BE2C (cell line): ENCODE measurements around the gene BHLHE41.

Source experiments
- DNase-seq: peaks from one replicate; pipeline ENCODE4 v3.0.0-alpha.2; 2020
- H3K27me3 ChIP-seq: fragments of 250-450 bp; sonication (Bioruptor Pico); 2 replicates; pipeline ENCODE4 v1.5.1; 2020; ENCODE audit warnings: mild to moderate bottlenecking
- H3K36me3 ChIP-seq: fragments of 250-450 bp; sonication (Bioruptor Pico); 2 replicates; pipeline ENCODE4 v1.5.1; 2020; ENCODE audit warnings: mild to moderate bottlenecking
- H3K4me1 ChIP-seq: fragments of 250-450 bp; sonication (Bioruptor Pico); 2 replicates; pipeline ENCODE4 v1.5.1; 2020
- H3K4me3 ChIP-seq: 2 replicates; pipeline ENCODE4 v1.5.1; 2011; ENCODE audit warnings: low read depth, low read length
- H3K9me3 ChIP-seq: fragments of 250-450 bp; sonication (Bioruptor Pico); 2 replicates; pipeline ENCODE4 v1.5.1; 2020
- TF ChIP-seq, protein P1 (sequence below): IDR thresholded peaks from 2 replicates; pipeline ENCODE4 v1.5.1; 2012; ENCODE audit warnings: mild to moderate bottlenecking, low read depth, low read length

The BHLHE41 gene

DNA sequence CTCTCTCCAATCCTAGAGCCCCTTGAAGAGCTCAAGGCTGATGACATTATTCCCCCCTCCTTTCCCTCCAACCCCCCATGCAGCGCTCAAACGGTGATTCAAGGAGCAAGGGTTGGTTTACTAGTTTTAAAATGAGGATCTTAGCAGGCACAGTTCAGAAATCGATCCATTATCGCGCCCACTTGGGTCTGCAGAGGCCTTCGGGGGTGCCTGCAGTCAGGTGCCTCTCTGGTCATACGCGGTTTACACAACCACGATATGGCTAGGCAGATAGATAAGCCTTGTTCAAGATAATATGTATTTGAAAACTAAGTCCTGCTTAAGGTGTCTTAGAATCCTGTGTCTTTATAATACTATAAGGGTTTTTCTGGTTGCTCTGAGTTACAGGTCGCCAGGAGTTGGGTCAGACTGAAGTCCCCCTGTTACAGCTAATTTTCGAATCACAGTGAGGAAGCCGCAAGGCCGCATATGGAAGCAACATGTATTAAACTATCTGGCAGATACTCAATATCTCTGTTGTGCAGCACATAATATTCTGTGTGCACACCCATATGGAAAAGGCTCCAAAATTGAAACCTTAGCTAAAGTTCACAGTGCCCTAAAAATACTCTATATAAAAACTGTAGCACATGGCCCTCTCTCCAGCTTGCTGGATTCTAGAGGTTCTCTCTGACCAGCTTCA lies 10.0 kb downstream of the BHLHE41 start:
- H3K27me3 ChIP-seq = peaks cover 4% of the 10 kb centered on the region
- no peaks in the 10 kb centered on the region for H3K9me3 ChIP-seq
- H3K4me1 ChIP-seq = peaks cover 3% of the 10 kb centered on the region; the same call in 1 of the 2 replicates
- no peaks in the 10 kb centered on the region for H3K36me3 ChIP-seq
- peak overlapping the region; percentile 27 for H3K4me3 ChIP-seq
- TF ChIP-seq, protein P1, sequence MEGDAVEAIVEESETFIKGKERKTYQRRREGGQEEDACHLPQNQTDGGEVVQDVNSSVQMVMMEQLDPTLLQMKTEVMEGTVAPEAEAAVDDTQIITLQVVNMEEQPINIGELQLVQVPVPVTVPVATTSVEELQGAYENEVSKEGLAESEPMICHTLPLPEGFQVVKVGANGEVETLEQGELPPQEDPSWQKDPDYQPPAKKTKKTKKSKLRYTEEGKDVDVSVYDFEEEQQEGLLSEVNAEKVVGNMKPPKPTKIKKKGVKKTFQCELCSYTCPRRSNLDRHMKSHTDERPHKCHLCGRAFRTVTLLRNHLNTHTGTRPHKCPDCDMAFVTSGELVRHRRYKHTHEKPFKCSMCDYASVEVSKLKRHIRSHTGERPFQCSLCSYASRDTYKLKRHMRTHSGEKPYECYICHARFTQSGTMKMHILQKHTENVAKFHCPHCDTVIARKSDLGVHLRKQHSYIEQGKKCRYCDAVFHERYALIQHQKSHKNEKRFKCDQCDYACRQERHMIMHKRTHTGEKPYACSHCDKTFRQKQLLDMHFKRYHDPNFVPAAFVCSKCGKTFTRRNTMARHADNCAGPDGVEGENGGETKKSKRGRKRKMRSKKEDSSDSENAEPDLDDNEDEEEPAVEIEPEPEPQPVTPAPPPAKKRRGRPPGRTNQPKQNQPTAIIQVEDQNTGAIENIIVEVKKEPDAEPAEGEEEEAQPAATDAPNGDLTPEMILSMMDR = no peak
- DNase-seq = no peak

DNA sequence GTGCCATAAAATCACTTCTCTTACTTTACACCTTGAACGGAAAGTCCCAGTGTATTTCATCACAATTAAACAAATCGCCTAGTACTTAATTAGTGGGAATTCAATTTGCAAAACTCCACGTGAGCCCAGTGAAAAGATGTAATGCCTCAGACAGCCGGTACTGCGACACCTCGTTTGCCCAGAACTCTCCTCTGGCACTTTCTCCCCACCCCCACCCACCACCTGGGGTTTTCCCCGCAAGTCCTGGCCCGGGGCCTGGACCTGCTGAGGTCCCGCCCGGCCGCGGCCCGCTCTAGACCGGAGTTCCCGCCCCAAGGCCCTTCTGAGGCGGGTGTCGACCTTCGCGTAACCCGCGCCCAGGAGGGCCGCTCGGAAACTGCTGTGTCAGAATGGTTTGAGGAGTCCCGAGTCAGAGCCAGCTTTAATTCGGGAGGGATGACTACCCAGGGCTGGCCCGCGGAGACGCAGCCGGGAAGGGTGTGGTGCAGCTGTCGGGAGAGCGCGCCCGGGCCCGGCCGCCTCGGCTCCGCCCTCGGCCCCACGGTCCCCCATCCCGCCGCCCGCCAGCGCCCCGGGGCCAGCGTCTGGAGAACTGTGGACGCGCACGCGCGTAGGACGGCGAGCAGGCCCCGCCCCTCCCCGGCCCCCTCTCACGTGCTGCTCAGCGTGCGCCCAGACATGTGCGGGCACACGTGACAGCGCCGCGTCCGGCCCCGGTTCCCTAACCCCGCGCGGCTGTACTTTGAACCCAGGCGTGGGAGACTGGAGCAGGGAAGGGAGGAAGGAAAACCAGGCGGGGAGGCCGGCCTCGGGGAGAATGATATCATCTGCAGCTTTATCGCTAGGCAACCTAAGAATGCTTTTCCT lies 10.8 kb downstream of the BHLHE41 start:
- DNase-seq = peak; percentile 86
- TF ChIP-seq, protein P1 = peak; percentile 16; the same call in 1 of the 2 replicates
- H3K9me3 ChIP-seq = no peaks in the 10 kb centered on the region
- H3K4me3 ChIP-seq = peak overlapping the region; percentile 59
- peaks cover 3% of the 10 kb centered on the region; the same call in 1 of the 2 replicates for H3K4me1 ChIP-seq
- no peaks in the 10 kb centered on the region for H3K36me3 ChIP-seq
- H3K27me3 ChIP-seq = peaks cover 4% of the 10 kb centered on the region

- no peak for DNase-seq
- H3K9me3 ChIP-seq = no peaks in the 10 kb centered on the region
- peaks cover 3% of the 10 kb centered on the region for H3K27me3 ChIP-seq
- TF ChIP-seq, protein P1 = no peak
- peaks cover 3% of the 10 kb centered on the region; the same call in 1 of the 2 replicates for H3K4me1 ChIP-seq
- no peaks in the 10 kb centered on the region for H3K36me3 ChIP-seq
- no peak overlapping the region for H3K4me3 ChIP-seq
Observed at GRCh38 chr12:26113181-26113654, 11.6 kb downstream of the BHLHE41 start.

DNA sequence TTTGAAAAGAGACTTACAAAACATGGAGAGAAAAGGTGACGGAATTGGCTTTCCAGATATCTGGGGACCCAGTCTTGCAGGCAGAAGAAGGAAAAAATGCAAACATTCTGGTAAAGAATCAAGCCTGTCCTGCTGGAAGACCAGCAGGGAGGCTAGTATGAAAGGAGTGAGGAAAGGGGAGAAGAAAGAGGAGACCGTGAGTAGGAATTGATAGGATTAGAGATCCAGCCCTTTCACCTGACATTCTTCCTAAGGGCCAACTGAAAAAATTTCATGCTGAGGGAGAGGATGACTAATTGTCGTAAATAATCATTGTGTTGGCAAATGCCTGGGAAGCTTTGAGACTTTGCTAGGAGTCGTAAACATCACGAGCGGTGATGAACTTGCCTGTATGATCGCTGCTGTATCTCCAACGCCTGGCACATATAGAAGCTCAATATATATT lies 12.1 kb downstream of the BHLHE41 start:
- H3K4me3 ChIP-seq = no peak overlapping the region

GRCh38 chr12:26112232-26112631 lies 12.6 kb downstream of the BHLHE41 start:
- Histone ChIP-seq H3K4me1 (peaks cover 3% of the 10 kb centered on the region; the same call in 1 of the 2 replicates), H3K4me3 (no peak overlapping the region), H3K9me3 (no peaks in the 10 kb centered on the region), H3K27me3 (no peaks in the 10 kb centered on the region; the same call in 1 of the 2 replicates), H3K36me3 (no peaks in the 10 kb centered on the region)
- DNase-seq = no peak
- TF ChIP-seq, protein P1 = no peak

More for the DNA sequence above, 12.1 kb downstream of the BHLHE41 start:
- Histone ChIP-seq H3K4me1 (peaks cover 3% of the 10 kb centered on the region; the same call in 1 of the 2 replicates), H3K36me3 (no peaks in the 10 kb centered on the region), H3K9me3 (no peaks in the 10 kb centered on the region), H3K27me3 (no peaks in the 10 kb centered on the region; the same call in none of the 2 replicates)
- TF ChIP-seq, protein P1 = no peak
- DNase-seq = no peak
